Loucy (cell line): ENCODE results near the gene DYNLL1.

Source experiments
- H2AFZ ChIP-seq: fragments of 200-600 bp; sonication (generic); 2 replicates; pipeline ENCODE4 v1.6.0; 2016; ENCODE audit warnings: antibody characterized with exemption, mild to moderate bottlenecking, low read length, moderate library complexity
- H3F3A ChIP-seq: fragments of 200-600 bp; 2 replicates; pipeline ENCODE4 v1.6.0; 2016; ENCODE audit warnings: antibody characterized with exemption, low read depth, mild to moderate bottlenecking
- H3K27me3 ChIP-seq: fragments of 200-600 bp; sonication (generic); 2 replicates; pipeline ENCODE4 v1.6.1; 2014; ENCODE audit warnings: low read length, mild to moderate bottlenecking; ENCODE audit not compliant: insufficient read depth, poor library complexity, severe bottlenecking
- H3K36me3 ChIP-seq: fragments of 200-600 bp; sonication (generic); 2 replicates; pipeline ENCODE4 v1.6.1; 2016; ENCODE audit warnings: low read length; ENCODE audit not compliant: insufficient read depth
- H3K4me1 ChIP-seq: fragments of 200-600 bp; sonication (generic); 2 replicates; pipeline ENCODE4 v1.5.1; 2014; ENCODE audit warnings: low read length, mild to moderate bottlenecking; ENCODE audit not compliant: insufficient read depth, poor library complexity, severe bottlenecking
- H3K4me2 ChIP-seq: fragments of 200-600 bp; sonication (generic); 2 replicates; pipeline ENCODE4 v1.6.0; 2014; ENCODE audit warnings: antibody characterized with exemption, low read length, low read depth, mild to moderate bottlenecking; ENCODE audit not compliant: poor library complexity, severe bottlenecking
- H3K4me3 ChIP-seq: fragments of 200-600 bp; sonication (generic); 2 replicates; pipeline ENCODE4 v1.5.1; 2014; ENCODE audit warnings: low read length, mild to moderate bottlenecking, mixed read lengths; ENCODE audit not compliant: poor library complexity, severe bottlenecking
- H3K79me2 ChIP-seq: fragments of 200-600 bp; sonication (generic); 2 replicates; pipeline ENCODE4 v1.6.1; 2014; ENCODE audit warnings: low read length; ENCODE audit not compliant: insufficient read depth
- H3K9ac ChIP-seq: fragments of 200-600 bp; sonication (generic); 2 replicates; pipeline ENCODE4 v1.6.0; 2014; ENCODE audit warnings: mild to moderate bottlenecking, low read depth, low read length, moderate library complexity; ENCODE audit not compliant: poor library complexity, severe bottlenecking
- H3K9me2 ChIP-seq: fragments of 200-600 bp; sonication (generic); replicated peaks from 2 replicates; pipeline ENCODE4 v1.6.1; 2016; ENCODE audit warnings: low read depth, low read length, mixed read lengths
- H3K9me3 ChIP-seq: fragments of 200-600 bp; sonication (generic); 2 replicates; pipeline ENCODE4 v1.6.1; 2014; ENCODE audit warnings: mild to moderate bottlenecking, antibody characterized with exemption, low read length, low read depth; ENCODE audit not compliant: insufficient read depth
- H4K20me1 ChIP-seq: fragments of 200-600 bp; sonication (generic); 2 replicates; pipeline ENCODE4 v1.6.0; 2014; ENCODE audit warnings: antibody characterized with exemption, low read length, mild to moderate bottlenecking; ENCODE audit not compliant: insufficient read depth, poor library complexity, severe bottlenecking
- EZH2phosphoT487 ChIP-seq: fragments of 200-600 bp; IDR thresholded peaks from 2 replicates; pipeline ENCODE4 v1.6.1; 2018; ENCODE audit warnings: antibody characterized with exemption, mild to moderate bottlenecking, moderate library complexity, borderline replicate concordance
- TF ChIP-seq, protein P1 (sequence below): fragments of 200-600 bp; sonication (generic); conservative IDR thresholded peaks from 2 replicates; pipeline ENCODE4 v1.5.1; 2014; ENCODE audit warnings: mild to moderate bottlenecking, antibody characterized with exemption, low read length

DYNLL1 gene

DNA sequence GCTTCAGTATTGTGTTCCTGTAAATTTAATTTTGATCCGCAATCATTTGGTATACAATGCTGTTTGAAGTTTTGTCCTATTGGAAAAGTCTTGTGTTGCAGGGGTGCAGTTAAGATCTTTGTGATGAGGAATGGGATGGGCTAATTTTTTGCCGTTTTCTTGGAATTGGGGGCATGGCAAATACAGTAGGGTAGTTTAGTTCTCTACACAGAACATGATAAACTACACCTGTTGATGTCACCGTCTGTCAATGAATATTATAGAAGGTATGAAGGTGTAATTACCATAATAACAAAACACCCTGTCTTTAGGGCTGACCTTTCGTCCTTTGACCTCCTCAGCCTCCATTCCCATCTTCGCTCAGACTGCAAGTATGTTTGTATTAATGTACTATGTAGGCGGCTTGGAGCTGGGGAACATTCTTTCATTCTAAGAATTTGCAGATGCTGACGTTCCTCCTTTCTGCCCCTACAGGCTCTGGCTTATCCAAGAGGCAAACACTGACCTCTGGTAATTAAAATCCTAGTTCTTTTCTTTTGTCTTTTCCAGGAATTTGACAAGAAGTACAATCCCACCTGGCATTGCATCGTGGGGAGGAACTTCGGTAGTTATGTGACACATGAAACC lies 1.7 kb downstream of the DYNLL1 start:
- TF ChIP-seq, protein P1, sequence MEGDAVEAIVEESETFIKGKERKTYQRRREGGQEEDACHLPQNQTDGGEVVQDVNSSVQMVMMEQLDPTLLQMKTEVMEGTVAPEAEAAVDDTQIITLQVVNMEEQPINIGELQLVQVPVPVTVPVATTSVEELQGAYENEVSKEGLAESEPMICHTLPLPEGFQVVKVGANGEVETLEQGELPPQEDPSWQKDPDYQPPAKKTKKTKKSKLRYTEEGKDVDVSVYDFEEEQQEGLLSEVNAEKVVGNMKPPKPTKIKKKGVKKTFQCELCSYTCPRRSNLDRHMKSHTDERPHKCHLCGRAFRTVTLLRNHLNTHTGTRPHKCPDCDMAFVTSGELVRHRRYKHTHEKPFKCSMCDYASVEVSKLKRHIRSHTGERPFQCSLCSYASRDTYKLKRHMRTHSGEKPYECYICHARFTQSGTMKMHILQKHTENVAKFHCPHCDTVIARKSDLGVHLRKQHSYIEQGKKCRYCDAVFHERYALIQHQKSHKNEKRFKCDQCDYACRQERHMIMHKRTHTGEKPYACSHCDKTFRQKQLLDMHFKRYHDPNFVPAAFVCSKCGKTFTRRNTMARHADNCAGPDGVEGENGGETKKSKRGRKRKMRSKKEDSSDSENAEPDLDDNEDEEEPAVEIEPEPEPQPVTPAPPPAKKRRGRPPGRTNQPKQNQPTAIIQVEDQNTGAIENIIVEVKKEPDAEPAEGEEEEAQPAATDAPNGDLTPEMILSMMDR = no peak
- no peak for TF ChIP-seq EZH2phosphoT487
- H3K9ac ChIP-seq = peak overlapping the region; percentile 98
- H3K9me2 ChIP-seq = no peaks in the 10 kb centered on the region
- peaks cover 3% of the 10 kb centered on the region; the same call in 1 of the 2 replicates for H3F3A ChIP-seq
- peaks cover 32% of the 10 kb centered on the region for H4K20me1 ChIP-seq
- no peaks in the 10 kb centered on the region for H3K27me3 ChIP-seq
- H3K4me1 ChIP-seq = peaks cover 22% of the 10 kb centered on the region
- peak overlapping the region; percentile 93 for H3K4me2 ChIP-seq
- H3K36me3 ChIP-seq = peaks cover 18% of the 10 kb centered on the region
- H3K79me2 ChIP-seq = peaks cover 29% of the 10 kb centered on the region
- H2AFZ ChIP-seq = no peak overlapping the region
- peak overlapping the region; percentile 96 for H3K4me3 ChIP-seq
- no peaks in the 10 kb centered on the region for H3K9me3 ChIP-seq

DNA sequence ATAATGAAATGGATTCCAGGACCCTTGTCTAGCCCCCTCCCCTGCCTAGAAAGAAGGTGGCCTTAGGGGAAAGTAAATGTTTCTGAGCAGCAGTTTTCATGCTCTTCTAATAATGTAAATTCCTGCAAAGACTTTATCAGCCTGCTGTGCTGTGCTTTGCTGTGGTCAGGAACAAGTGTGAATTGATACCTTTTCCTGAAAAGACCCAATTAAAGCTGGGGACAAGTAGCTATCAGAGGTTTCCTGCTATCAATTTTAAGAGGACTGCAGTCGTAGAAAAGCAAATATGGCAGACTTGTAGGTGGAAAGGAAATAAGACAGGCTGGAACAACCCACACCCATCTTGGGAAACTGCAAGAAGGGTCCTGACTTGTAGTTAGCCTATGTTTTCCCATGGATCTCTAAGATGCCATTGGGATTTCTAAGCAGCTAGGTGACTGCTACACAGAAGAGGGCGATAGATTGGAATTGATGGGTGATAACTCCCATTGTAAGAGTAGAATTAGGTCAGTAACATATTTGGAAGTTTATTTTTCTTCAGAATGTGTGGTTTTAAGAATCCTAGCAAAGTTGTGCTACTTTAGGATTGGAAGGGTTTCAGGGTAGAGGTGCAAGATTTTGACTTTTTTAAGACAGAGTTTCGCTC lies 3.1 kb downstream of the DYNLL1 start:
- H3F3A ChIP-seq = peaks cover 3% of the 10 kb centered on the region; the same call in 1 of the 2 replicates
- peaks cover 18% of the 10 kb centered on the region for H3K36me3 ChIP-seq
- TF ChIP-seq EZH2phosphoT487 = no peak
- TF ChIP-seq, protein P1 = no peak
- H3K27me3 ChIP-seq = no peaks in the 10 kb centered on the region
- H3K9me2 ChIP-seq = no peaks in the 10 kb centered on the region
- peaks cover 29% of the 10 kb centered on the region for H3K79me2 ChIP-seq
- H3K4me2 ChIP-seq = peak overlapping the region; percentile 93
- no peaks in the 10 kb centered on the region for H3K9me3 ChIP-seq
- H3K4me3 ChIP-seq = peak overlapping the region; percentile 96
- H2AFZ ChIP-seq = no peak overlapping the region
- peaks cover 32% of the 10 kb centered on the region for H4K20me1 ChIP-seq
- peak overlapping the region; percentile 19 for H3K9ac ChIP-seq
- peaks cover 22% of the 10 kb centered on the region for H3K4me1 ChIP-seq

GRCh38 chr12:120500581-120500980 lies 4.7 kb downstream of the DYNLL1 start:
- Histone ChIP-seq H3K27me3 (no peaks in the 10 kb centered on the region), H3K4me2 (no peak overlapping the region), H3K9me2 (no peaks in the 10 kb centered on the region), H2AFZ (no peak overlapping the region), H3K4me1 (peaks cover 15% of the 10 kb centered on the region), H4K20me1 (peaks cover 32% of the 10 kb centered on the region), H3F3A (peaks cover 3% of the 10 kb centered on the region; the same call in 1 of the 2 replicates), H3K79me2 (peaks cover 29% of the 10 kb centered on the region), H3K36me3 (peaks cover 18% of the 10 kb centered on the region), H3K4me3 (no peak overlapping the region), H3K9me3 (no peaks in the 10 kb centered on the region), H3K9ac (no peak overlapping the region)
- TF ChIP-seq, protein P1 = no peak
- TF ChIP-seq EZH2phosphoT487 = no peak
